HUES48 (cell line): ENCODE data around the gene RPS6KB2.
A peak's percentile ranks its signal among the peaks of the same experiment; 100 is the strongest.

Experiments used
- H3K27ac ChIP-seq: one replicate; pipeline ENCODE4 v1.7.0; 2013; ENCODE audit warnings: low read depth, low read length, inconsistent platforms
- H3K27me3 ChIP-seq: 2 replicates; pipeline ENCODE4 v1.6.1; 2013; ENCODE audit warnings: mild to moderate bottlenecking, low read length; ENCODE audit not compliant: control insufficient read depth, insufficient read depth
- H3K36me3 ChIP-seq: 2 replicates; pipeline ENCODE4 v1.6.1; 2013; ENCODE audit warnings: low read length; ENCODE audit not compliant: control insufficient read depth, insufficient read depth
- H3K4me1 ChIP-seq: 2 replicates; pipeline ENCODE4 v1.6.1; 2013; ENCODE audit warnings: mild to moderate bottlenecking, low read length; ENCODE audit not compliant: control insufficient read depth, insufficient read depth
- H3K4me3 ChIP-seq: 2 replicates; pipeline ENCODE4 v1.5.1; 2013; ENCODE audit warnings: mild to moderate bottlenecking, low read depth, low read length
- H3K9ac ChIP-seq: 2 replicates; pipeline ENCODE4 v1.6.1; 2013; ENCODE audit warnings: mild to moderate bottlenecking, low read depth, low read length, moderate library complexity
- H3K9me3 ChIP-seq: 2 replicates; pipeline ENCODE4 v1.6.1; 2013; ENCODE audit warnings: low read length; ENCODE audit not compliant: control insufficient read depth, insufficient read depth

The RPS6KB2 gene

DNA sequence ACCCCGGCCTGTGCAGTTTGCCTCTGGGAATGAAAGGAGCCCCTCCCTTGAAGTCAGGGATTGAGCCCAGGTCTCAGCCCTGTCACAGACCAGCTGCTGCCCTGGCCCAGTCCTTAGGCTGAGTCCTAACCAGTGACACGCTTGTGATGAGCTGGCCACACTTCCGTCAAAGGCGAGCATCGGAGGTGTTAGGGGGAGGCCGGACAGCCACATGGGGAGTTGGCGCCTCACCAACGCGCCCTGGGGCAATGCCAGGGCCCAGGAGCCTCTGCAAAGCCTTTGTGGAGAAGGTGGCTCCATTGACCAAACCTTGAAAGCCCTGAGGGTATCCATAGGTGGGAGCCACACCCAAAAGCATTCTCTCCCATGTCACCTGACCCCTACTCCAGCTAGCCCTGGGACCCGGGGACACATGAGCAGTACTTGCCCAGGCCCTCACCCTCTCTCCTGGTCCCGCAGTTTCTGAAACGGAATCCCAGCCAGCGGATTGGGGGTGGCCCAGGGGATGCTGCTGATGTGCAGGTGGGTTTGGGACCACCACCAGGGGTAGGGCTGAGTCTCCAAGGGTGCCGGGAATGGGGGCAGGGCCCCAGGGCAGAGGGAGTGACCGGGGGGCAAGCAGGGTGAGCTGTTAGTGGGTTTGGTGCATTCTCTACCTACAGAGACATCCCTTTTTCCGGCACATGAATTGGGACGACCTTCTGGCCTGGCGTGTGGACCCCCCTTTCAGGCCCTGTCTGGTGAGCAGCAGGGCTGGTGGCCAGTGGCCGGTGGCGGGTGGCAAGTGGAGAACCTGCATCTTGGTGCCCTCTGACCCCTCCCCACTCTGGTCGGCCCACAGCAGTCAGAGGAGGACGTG is 5.5 kb downstream of the RPS6KB2 start:
- Histone ChIP-seq H3K4me1 (peaks cover 17% of the 10 kb centered on the region), H3K36me3 (peaks cover 52% of the 10 kb centered on the region), H3K9me3 (no peaks in the 10 kb centered on the region), H3K27me3 (no peaks in the 10 kb centered on the region), H3K4me3 (no peak overlapping the region), H3K9ac (no peak overlapping the region), H3K27ac (no peak overlapping the region)

DNA sequence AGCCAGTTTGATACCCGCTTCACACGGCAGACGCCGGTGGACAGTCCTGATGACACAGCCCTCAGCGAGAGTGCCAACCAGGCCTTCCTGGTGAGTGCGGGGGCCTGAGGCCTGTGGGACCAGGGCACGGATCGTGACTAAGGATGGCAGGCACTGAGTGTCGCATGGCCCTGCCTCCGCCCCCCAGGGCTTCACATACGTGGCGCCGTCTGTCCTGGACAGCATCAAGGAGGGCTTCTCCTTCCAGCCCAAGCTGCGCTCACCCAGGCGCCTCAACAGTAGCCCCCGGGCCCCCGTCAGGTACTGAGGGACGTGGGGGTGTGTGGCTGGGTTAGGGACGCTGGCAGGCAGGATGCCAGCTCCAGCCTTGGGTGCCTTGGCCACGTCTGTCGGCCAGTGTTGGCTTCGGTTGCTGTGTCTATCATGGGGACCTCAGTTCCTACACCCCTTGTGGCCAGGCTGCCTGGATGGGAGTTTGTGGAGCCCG is 6.1 kb downstream of the RPS6KB2 start:
- Histone ChIP-seq H3K36me3 (peaks cover 58% of the 10 kb centered on the region), H3K4me3 (no peak overlapping the region)

GRCh38 chr11:67435031-67435726 is 6.9 kb downstream of the RPS6KB2 start:
- peak overlapping the region; percentile 14 for H3K27ac ChIP-seq

More for the DNA sequence above, 6.1 kb downstream of the RPS6KB2 start:
- H3K27ac ChIP-seq: no peak overlapping the region
- H3K4me1 ChIP-seq: peaks cover 17% of the 10 kb centered on the region
- no peaks in the 10 kb centered on the region for H3K27me3 ChIP-seq
- no peaks in the 10 kb centered on the region for H3K9me3 ChIP-seq
- H3K9ac ChIP-seq: no peak overlapping the region

DNA sequence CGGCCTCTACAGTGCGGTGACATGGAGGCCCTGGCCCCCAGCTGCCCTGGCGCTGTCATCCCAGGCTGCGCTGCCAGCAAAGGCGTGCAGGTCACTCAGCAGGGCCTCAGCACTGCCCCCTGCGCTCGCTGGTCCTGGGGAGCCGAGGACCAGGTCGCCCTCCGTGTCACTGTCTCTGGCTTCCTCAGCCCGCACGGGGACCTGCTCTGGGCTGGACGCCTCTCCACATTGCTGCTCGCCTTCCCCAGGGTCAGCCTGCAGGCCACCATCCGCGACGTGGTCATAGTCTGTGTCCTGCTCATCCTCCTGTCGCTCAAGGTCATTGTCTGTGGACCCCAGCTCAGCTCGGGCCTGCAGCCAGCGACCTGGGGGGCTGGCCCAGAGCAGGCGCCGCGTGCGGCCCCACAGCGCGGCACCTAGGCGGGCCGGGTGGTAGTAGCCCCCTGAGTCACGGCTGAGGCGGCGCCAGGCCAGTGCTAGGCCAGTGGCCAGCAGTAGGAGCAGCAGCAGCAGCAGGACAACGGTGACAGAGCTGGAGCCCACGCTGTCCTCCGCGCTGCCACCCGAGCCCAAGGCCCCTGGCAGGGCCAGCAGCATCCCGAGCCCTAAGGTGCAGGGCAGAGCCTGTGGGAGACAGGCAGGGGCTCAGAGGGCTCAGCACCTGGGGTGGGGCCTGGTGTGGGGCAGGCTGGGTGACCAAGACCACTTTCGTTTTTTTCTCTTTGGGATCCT is 7.6 kb downstream of the RPS6KB2 start:
- Histone ChIP-seq H3K9ac (peak overlapping the region; percentile 60), H3K36me3 (peaks cover 70% of the 10 kb centered on the region), H3K9me3 (no peaks in the 10 kb centered on the region), H3K27ac (peak overlapping the region; percentile 90), H3K27me3 (no peaks in the 10 kb centered on the region), H3K4me3 (no peak overlapping the region), H3K4me1 (peaks cover 17% of the 10 kb centered on the region)

More at GRCh38 chr11:67435031-67435726, 6.9 kb downstream of the RPS6KB2 start:
- Histone ChIP-seq H3K27me3 (no peaks in the 10 kb centered on the region), H3K36me3 (peaks cover 65% of the 10 kb centered on the region), H3K9me3 (no peaks in the 10 kb centered on the region), H3K4me3 (no peak overlapping the region), H3K4me1 (peaks cover 17% of the 10 kb centered on the region), H3K9ac (no peak overlapping the region)

- H3K27ac ChIP-seq: peak overlapping the region; percentile 90
- H3K4me1 ChIP-seq: peaks cover 17% of the 10 kb centered on the region
Measured at GRCh38 chr11:67436459-67437081, 8.3 kb downstream of the RPS6KB2 start.

DNA sequence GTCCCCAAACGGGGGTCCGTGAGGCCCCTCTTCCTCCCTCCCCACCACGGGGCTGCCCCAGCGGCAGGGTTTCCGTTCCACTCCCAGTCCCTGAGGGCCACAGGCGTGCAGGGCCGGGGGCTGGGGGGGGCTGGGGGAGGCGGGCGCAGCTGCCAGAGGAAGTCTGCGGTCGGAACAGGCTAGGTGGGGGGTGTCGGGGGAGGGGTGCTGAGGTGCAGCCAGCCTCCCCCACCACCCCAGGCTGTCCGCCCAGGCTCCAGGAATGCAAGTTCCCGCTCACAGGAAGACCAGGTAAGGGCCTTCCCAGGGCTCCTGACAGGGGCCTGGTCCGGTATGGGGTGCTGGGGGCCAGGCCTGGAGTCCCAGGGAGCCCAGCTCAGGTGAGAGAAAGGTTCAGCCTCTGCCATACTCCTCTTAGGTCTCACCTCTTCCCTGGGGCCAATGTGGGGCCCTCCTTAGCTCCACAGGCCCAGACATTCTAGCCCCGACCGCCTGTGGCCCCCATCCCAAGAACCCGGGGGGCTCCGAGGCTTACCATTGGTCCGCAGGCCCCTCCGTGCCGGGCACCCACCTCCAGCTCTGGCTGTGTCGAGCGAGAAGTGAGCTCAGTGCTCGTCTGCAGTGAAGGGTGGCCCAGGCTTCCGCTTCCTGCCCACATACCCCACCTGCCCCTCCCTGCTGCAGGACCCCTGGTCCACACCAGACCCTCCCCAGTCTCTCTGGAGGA is 9.0 kb downstream of the RPS6KB2 start, which contains the start of gene PTPRCAP:
Gene PTPRCAP (minus strand): TSS at position 601 of the 727 bp plus-strand sequence. CDS start 63 bp downstream, at position 538.
- peaks cover 72% of the 10 kb centered on the region for H3K36me3 ChIP-seq
- no peaks in the 10 kb centered on the region for H3K27me3 ChIP-seq
- no peaks in the 10 kb centered on the region for H3K9me3 ChIP-seq
- H3K4me3 ChIP-seq: no peak within 1 kb of the TSS
- peaks cover 17% of the 10 kb centered on the region for H3K4me1 ChIP-seq
- peak within 1 kb of the TSS; percentile 41 for H3K9ac ChIP-seq
- H3K27ac ChIP-seq: peak within 1 kb of the TSS; percentile 90

More at GRCh38 chr11:67436459-67437081, 8.3 kb downstream of the RPS6KB2 start:
- peaks cover 73% of the 10 kb centered on the region for H3K36me3 ChIP-seq
- no peaks in the 10 kb centered on the region for H3K9me3 ChIP-seq
- H3K4me3 ChIP-seq: no peak overlapping the region
- peak overlapping the region; percentile 41; the same call in 1 of the 2 replicates for H3K9ac ChIP-seq
- no peaks in the 10 kb centered on the region for H3K27me3 ChIP-seq

- Histone ChIP-seq H3K4me1 (peaks cover 17% of the 10 kb centered on the region), H3K4me3 (no peak overlapping the region), H3K9me3 (no peaks in the 10 kb centered on the region), H3K27ac (peak overlapping the region; percentile 84), H3K9ac (peak overlapping the region; percentile 40; the same call in 1 of the 2 replicates), H3K27me3 (no peaks in the 10 kb centered on the region), H3K36me3 (peaks cover 66% of the 10 kb centered on the region)
Measured at GRCh38 chr11:67437809-67438157, 9.5 kb downstream of the RPS6KB2 start.

- Histone ChIP-seq H3K27me3 (no peaks in the 10 kb centered on the region), H3K36me3 (peaks cover 61% of the 10 kb centered on the region), H3K27ac (peak overlapping the region; percentile 28), H3K4me3 (no peak overlapping the region), H3K9me3 (no peaks in the 10 kb centered on the region), H3K9ac (no peak overlapping the region), H3K4me1 (peaks cover 17% of the 10 kb centered on the region)
Measured at GRCh38 chr11:67438158-67438902, 10.0 kb downstream of the RPS6KB2 start.

DNA sequence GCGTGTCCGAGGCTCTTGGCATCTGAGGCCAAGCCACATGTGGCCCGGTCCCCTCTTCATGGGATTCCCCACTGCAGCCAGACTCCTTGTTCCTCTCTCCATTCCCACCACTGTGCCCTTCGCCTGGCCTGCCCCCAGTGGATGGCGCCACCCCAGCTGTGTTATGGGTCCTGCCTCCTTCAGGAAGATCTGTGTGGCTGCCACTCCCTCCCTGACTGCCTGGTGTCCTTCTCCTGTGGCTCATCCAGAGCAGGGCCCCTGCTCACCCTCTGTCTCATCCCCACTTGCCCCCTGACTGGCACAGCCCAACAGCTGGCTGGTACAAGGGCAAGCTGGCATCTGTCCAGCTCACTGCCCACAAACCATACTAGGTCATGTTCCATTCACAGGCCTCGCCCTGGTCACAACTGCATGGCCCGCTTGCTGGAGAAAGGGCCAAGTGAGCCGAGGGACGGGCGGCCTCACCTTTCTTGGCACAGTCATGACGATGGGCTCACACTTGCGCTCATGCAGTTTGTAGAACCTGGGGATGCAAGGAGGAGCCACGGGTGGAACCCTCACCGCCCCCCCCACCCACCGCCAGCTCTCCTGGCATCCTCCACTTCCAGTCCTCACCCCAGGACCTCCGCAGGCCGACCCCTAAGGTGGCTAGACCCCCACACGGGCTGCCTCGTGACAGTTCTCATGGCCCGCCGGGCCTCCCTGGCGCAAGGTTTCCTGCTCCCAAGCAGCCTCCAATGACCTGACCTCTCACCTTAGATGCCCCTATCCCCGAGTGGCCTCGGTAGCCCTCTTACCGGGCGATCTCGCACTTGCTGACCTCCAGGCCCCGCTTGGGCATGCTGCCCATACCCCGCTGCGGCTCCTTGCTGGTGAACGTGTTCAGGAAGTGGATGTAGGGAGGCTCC is 11.3 kb downstream of the RPS6KB2 start:
- Histone ChIP-seq H3K27ac (peak overlapping the region; percentile 28), H3K4me1 (peaks cover 17% of the 10 kb centered on the region), H3K27me3 (no peaks in the 10 kb centered on the region), H3K4me3 (no peak overlapping the region), H3K9ac (no peak overlapping the region), H3K9me3 (no peaks in the 10 kb centered on the region), H3K36me3 (peaks cover 48% of the 10 kb centered on the region)
